GM18858 (cell line): Measurements from ENCODE around the gene OBSCN.

Experiments used
- ATAC-seq: cut with Tn5 transposase; IDR thresholded peaks from one replicate; pipeline ENCODE4 v1.9.1; 2021; ENCODE audit not compliant: unreplicated experiment

The OBSCN gene

GRCh38 chr1:228374711-228375577 lies 167.1 kb downstream of the OBSCN start:
- no peak for ATAC-seq

GRCh38 chr1:228375578-228376261 lies 167.9 kb downstream of the OBSCN start:
- no peak for ATAC-seq

GRCh38 chr1:228376262-228376628 lies 168.4 kb downstream of the OBSCN start:
- ATAC-seq = no peak

- ATAC-seq = no peak
Observed at GRCh38 chr1:228376651-228377631, 169.1 kb downstream of the OBSCN start.

DNA sequence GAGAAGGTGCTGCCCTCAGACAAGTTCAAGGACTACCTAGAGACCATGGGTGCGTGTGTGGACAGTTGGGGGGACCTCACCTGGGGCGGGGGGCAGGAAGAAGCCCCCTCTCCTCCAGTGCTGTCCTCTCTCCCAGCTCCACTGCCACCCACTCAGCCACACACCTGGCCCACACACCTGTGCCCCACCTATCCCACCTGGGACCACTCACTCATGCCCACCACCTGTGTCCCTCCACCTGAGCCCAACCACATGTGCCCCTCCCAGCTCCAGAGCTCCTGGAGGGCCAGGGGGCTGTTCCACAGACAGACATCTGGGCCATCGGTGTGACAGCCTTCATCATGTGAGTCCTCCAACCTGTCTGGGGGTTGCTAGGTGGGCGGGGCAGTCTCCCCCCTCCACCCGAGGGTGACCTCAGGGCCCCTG lies 169.8 kb downstream of the OBSCN start:
- no peak for ATAC-seq

- ATAC-seq = no peak
Observed at GRCh38 chr1:228378090-228378872, 170.4 kb downstream of the OBSCN start.

GRCh38 chr1:228378873-228379460 lies 171.1 kb downstream of the OBSCN start:
- no peak for ATAC-seq

- ATAC-seq = no peak
Observed at GRCh38 chr1:228379666-228380065, 171.8 kb downstream of the OBSCN start.

- ATAC-seq = no peak
Observed at GRCh38 chr1:228381356-228381755, 173.5 kb downstream of the OBSCN start.

DNA sequence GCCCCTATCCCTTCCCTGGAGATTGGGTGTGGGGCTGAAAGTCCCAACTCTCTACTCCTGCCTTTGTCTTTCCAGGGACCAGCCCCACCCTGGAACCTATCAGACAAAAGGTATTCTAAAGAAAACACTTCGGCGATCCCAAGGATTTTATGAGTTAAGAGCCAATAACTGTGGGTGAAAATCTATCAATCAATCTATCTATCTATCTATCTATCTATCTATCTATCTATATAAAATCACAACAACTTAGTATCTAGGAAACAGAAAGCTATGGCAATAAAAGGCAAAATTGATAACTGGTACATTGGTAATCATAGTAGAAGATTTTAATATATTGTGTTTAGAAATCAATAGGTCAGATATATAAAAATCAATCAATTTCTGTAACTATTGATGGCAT lies 175.9 kb downstream of the OBSCN start:
- ATAC-seq = no peak

GRCh38 chr1:228385232-228385631 lies 177.4 kb downstream of the OBSCN start:
- no peak for ATAC-seq

DNA sequence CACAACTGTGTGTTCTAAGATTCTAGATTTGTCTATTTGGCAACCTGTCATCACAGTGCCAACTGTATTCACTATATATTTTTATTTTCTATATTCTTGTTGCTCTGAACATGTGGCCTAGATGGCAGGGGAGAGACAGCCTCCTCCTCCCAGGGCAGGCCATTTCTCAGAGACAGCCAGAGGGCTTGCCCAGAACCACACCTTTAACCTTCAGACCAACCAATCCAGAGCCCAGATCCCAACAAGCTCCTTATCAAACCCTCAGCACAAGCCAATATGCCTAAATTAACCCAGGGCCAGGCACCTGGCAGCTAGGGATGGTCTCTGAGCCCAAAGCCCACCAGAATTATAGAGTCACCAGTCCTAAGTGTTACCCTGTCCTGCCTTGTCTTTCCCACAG lies 179.5 kb downstream of the OBSCN start:
- ATAC-seq = no peak

- ATAC-seq = no peak
Observed at GRCh38 chr1:228390649-228391048, 182.8 kb downstream of the OBSCN start.

- ATAC-seq = no peak
Observed at GRCh38 chr1:228391411-228392020, 183.7 kb downstream of the OBSCN start.

DNA sequence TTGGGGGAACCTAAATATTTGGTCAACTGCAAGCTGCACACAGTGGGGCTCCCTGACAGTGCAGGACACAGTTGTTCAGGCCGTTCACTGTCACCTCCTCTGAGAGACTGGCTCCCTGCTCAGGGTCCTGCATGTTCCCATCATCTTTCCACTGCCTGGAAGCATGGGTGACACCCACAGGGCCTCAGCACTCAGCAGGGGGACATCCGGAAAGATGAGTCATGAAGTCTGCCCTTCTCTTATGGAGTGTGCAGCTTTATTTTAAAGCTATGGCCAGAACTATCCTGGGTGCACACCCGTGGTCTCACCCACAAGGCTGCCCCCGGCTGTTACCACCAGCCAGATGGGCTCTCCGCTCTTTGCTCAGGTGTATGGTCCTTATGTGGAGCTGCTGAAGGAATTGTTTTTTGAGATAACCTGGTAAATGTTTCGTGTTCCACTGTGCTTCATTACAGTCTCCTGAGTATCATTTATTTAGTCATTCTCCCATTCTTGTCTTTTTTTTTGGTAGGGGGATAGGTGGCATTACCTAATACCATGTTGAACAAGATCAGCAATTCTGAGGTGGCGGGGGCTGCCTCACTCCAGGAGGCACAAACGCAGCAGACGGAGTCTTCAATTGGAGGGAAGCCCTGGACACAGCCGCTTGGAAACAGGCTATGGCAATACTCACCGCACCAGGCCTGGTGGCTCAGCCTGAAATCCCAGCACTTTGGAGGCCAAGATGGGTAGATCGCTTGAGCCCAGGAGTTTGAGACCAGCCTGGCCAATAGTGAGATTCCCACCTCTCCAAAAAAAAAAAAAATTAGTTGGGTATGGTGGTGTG lies 184.5 kb downstream of the OBSCN start:
- ATAC-seq = no peak

- ATAC-seq = no peak
Observed at GRCh38 chr1:228393268-228393701, 185.4 kb downstream of the OBSCN start.

DNA sequence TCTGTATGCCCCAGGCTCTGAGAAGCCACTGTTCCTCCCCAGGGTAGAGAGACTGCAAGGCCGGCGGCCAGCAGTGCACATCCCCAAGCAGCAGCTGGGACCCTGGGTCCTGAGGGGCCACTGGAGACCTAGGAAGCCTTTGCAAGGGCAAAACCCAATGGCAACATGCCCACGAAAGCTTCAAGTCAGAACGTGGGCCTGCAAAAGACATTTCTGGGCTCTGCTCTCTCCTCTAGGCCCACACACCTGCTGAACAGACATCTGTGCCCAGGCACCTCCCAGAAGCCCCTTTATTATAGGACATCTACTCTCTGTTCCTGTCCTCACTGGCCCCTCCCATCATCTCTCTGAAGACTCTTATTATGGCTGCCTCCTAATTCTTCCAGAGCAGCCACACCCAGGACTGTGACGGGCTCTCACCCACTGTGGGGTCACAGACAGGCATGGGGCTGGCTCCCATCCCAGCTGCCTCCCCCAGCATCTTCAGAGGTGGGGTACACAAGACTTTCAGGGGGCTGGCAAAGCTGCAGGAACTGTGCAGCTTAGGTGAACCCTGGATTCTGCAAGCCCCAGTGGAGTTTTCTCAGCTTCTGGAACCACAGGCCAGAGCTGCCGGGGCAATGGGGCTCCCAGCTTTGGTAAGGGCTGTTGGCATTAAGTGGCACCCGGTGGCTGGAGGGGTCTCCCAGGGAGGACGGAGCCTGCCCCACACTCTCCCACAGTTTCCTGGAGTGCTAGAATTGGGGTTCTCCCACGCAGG lies 186.1 kb downstream of the OBSCN start:
- ATAC-seq = no peak
